Measurements from ENCODE around the gene SORCS3.

DNA sequence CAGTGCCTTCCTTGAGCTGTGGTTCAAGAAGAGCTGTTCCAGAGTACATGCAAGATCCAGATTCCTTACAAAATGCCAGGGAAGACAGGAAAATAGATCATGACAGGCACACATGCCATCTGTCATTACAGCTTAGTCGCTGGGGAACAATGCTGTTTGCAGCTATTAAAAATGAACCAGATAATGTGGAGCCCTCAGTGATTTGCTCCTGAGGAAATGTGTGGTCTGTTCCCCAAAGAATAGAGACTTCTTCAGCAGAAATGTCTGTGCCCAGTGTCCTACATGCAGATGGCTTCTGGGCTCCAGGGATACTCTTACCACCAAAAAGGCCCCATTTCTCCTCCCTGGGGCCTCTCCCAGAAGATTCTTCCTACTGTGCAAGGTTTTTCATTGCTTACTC is 627.9 kb downstream of the SORCS3 start:
- no peak for TF ChIP-seq EZH2 (IDR thresholded peaks at IDR 0.05)
- TF ChIP-seq, protein P1, sequence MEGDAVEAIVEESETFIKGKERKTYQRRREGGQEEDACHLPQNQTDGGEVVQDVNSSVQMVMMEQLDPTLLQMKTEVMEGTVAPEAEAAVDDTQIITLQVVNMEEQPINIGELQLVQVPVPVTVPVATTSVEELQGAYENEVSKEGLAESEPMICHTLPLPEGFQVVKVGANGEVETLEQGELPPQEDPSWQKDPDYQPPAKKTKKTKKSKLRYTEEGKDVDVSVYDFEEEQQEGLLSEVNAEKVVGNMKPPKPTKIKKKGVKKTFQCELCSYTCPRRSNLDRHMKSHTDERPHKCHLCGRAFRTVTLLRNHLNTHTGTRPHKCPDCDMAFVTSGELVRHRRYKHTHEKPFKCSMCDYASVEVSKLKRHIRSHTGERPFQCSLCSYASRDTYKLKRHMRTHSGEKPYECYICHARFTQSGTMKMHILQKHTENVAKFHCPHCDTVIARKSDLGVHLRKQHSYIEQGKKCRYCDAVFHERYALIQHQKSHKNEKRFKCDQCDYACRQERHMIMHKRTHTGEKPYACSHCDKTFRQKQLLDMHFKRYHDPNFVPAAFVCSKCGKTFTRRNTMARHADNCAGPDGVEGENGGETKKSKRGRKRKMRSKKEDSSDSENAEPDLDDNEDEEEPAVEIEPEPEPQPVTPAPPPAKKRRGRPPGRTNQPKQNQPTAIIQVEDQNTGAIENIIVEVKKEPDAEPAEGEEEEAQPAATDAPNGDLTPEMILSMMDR (IDR thresholded peaks at IDR 0.05): no peak

Measured in neural progenitor cell (in vitro differentiated cells).